Endometrium (tissue), 2 donors: Measurements from ENCODE around the gene DNAI2.

ENCODE experiments used
- FAIRE-seq: peaks from 2 replicates; lab custom pipeline; 2012; peaks lifted over from hg19 to GRCh38; lab: Jason Lieb, UNC
- donor health status: control.
- donor health status: control.

DNAI2 gene

DNA sequence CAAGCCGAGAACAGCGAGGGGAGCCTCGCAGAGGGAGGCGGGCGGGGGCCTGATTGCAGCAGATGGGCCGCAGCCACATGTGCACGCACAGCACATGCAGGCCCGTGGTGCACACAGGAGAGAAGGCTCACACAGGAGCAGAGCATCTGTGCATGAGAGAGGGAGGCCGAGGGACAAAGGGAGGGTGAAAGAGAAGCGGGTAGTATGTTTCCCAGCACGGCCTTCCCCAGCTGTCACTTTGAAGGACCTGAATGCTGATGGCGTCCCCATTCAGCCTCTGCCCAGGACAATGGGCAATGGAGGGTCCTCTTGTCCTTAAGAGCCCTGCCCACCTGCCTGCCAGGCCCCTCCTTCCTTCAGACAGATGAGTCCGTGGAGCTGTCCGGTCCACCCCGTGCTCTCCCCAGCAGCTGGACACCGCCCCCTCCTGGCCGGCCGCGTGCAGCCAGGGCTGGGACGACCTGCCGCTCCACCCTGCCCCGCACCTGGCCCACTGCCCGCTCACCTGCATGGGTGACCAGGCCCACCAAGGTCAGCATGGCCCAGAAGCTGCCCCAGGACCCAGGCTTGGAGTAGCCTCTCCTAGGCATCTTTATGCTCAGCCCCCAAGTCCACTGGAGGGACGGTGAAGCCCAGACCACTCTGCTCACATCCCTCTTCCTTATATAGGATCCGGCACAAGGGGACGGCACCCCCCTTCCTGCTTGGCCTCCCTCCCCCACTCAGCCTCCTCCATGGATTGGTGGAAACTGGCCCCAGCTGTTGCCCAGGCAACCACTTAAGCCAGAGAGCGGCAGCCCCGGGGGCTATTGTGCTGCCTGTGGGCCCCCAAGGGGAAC, 87.4 kb downstream of the DNAI2 start, which contains the start of gene BTBD17:
Gene BTBD17, minus strand, starts transcription at position 639 of the 839 bp plus-strand sequence. Its CDS starts 49 bp downstream, at position 590.
- FAIRE-seq = no peak

DNA sequence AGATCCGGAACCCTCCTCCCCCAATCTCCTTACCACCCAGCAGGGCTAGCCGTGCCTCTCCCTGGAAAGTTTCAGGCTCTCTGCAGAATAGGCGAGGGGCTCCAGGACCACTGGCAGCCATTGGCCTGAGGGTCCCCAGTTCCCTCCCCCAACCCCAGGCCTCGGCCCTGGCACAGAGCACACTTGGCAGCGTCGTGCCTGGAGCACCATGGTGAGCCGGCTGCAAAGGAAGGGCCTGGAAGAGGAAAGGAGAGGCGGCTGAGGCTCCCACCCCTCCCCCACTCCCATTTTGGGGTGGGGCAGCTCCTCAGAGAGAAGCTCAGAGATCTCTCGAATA, 88.0 kb downstream of the DNAI2 start:
- no peak for FAIRE-seq

DNA sequence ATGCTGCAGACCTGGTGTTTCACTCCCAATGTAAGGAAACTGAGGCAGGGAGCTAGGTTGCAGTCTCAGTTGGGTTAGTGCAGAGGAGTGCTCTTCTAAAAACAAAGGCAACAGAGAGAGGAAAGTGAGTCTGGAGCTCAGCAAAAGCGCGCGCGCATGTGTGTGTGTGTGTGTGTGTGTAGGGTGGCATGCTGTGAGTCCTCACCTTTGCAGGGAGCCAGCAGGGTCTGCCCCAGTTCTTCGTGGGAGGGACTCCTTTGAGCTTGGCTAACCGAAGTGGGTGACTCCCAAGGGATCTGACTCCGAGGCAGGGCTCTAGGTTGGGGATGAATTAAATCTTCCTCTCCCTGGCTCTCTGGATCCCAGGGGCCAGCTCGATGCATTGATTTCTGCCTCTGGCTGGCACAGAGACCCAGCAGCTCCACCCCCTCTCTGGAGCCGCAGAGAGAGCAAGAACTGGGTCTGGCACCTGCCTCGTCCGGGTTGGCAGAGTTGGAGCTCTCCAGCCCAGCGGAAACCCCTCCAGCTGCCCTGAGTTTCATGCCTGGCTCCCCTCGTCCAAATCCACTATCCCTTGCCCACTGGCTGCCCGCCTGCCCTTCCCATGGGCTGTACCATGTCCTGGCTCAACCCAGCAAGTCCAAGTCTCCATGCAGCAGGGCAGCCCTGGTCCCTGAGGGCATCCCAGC, 88.9 kb downstream of the DNAI2 start:
- no peak for FAIRE-seq
